Thyroid gland (tissue), 4 donors: ENCODE measurements around the gene ZNF280B.

ENCODE experiments used
- CTCF ChIP-seq, 6 experiments: fragments of 200-600 bp in 3 of 6; fragments of 450-650 bp in 3 of 6; sonication (generic) in 3 of 6; IDR thresholded peaks; one replicate each; pipeline ENCODE4 v1.5.1; 2016 to 2019; ENCODE audit warnings: antibody characterized with exemption in 6 of 6, mild to moderate bottlenecking in 2 of 6, inconsistent platforms in 1 of 6, moderate library complexity in 1 of 6
- POLR2A ChIP-seq, 2 donors: fragments of 450-650 bp; IDR thresholded peaks; one replicate each; pipeline ENCODE4 v1.6.1; 2017; ENCODE audit warnings: antibody characterized with exemption in 2 of 2, mild to moderate bottlenecking in 2 of 2, moderate library complexity in 1 of 2

- TF ChIP-seq CTCF (IDR thresholded peaks at IDR 0.05) (no peak), POLR2A (IDR thresholded peaks at IDR 0.05) (no peak)
Measured at GRCh38 chr22:22487059-22487458, 21.5 kb downstream of the ZNF280B start.
